ENCODE data around the gene NME9. TPM values are rescaled to one million over a fixed set of nuclear protein-coding genes. Genes with fewer than 3 reads are reported as not detected.

Gene NME9
- total RNA-seq, 1 experiment from 2014 or later, result not detected

GRCh38 chr3:138376663-138377062 is 47.0 kb upstream of the NME9 start:
- in situ Hi-C loops (cut with HindIII; ENCODE audit: low pct_unique_long_range_greater_than_20kb, low sequenced_read_pairs) (no loop called here), intact Hi-C loops (cut with micrococcal nuclease; ENCODE audit: unreplicated experiment) (no loop called here)
- Histone ChIP-seq H3K4me1 (ENCODE audit: control insufficient read depth, insufficient read depth, low read length) (no peaks in the 10 kb centered on the region), H3K9me3 (ENCODE audit: control insufficient read depth, insufficient read depth, low read depth, low read length) (no peaks in the 10 kb centered on the region), H3K27ac (ENCODE audit: low read length) (no peak overlapping the region), H3K36me3 (ENCODE audit: control insufficient read depth, insufficient read depth, low read length) (no peaks in the 10 kb centered on the region), H3K4me3 (ENCODE audit: low read depth in 2 of 2, low read length in 2 of 2) (no peak overlapping the region), H3K27me3 (ENCODE audit: control insufficient read depth, insufficient read depth, low read length) (no peaks in the 10 kb centered on the region)
- DNase-seq (ENCODE audit: low read depth, low spot score) (no peak), ATAC-seq (no peak)
- TF ChIP-seq TCF7L2 (IDR thresholded peaks at IDR 0.05; ENCODE audit: low read depth, low read length) (no peak), POLR2AphosphoS5 (IDR thresholded peaks at IDR 0.05; ENCODE audit: low read depth, low read length) (no peak), REST (IDR thresholded peaks at IDR 0.05; ENCODE audit: insufficient read depth in 1 of 2, low read depth in 2 of 2, low read length in 1 of 2) (no peak), SIN3A (IDR thresholded peaks at IDR 0.05; ENCODE audit: borderline replicate concordance, insufficient read depth, low read depth, low read length) (no peak)
- TF ChIP-seq, protein P1, sequence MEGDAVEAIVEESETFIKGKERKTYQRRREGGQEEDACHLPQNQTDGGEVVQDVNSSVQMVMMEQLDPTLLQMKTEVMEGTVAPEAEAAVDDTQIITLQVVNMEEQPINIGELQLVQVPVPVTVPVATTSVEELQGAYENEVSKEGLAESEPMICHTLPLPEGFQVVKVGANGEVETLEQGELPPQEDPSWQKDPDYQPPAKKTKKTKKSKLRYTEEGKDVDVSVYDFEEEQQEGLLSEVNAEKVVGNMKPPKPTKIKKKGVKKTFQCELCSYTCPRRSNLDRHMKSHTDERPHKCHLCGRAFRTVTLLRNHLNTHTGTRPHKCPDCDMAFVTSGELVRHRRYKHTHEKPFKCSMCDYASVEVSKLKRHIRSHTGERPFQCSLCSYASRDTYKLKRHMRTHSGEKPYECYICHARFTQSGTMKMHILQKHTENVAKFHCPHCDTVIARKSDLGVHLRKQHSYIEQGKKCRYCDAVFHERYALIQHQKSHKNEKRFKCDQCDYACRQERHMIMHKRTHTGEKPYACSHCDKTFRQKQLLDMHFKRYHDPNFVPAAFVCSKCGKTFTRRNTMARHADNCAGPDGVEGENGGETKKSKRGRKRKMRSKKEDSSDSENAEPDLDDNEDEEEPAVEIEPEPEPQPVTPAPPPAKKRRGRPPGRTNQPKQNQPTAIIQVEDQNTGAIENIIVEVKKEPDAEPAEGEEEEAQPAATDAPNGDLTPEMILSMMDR (IDR thresholded peaks at IDR 0.05), result no peak
- BruUV-seq (replicated peaks), result no TSS peak
- ChIA-PET POLR2A (no interaction called here), CTCF (no interaction called here)

DNA sequence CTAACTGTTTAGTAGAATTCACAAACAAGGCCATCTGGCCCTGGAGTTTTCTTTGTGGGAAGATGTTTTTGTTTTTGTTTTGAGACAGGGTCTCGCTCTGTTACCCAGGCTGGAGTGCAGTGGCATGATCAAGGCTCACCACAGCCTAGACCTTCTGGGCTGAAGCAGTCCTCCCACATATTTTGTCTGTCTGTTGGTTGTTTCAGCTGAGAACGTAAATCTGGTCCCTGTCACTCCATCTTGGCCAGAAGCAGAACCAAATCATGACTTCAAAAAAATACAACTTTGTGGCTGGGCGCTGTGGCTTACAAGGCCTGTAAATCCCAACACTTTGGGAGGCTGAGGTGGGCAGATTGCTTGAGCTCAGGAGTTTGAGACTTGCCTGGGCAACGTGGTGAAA is 45.8 kb upstream of the NME9 start:
- no peak for ATAC-seq
- Histone ChIP-seq H3K4me3 (ENCODE audit: low read depth in 2 of 2, low read length in 2 of 2) (no peak overlapping the region), H3K4me1 (ENCODE audit: control insufficient read depth, insufficient read depth, low read length) (no peaks in the 10 kb centered on the region), H3K9me3 (ENCODE audit: control insufficient read depth, insufficient read depth, low read depth, low read length) (no peaks in the 10 kb centered on the region), H3K36me3 (ENCODE audit: control insufficient read depth, insufficient read depth, low read length) (no peaks in the 10 kb centered on the region), H3K27ac (ENCODE audit: low read length) (no peak overlapping the region), H3K27me3 (ENCODE audit: control insufficient read depth, insufficient read depth, low read length) (no peaks in the 10 kb centered on the region; the same call in 1 of the 2 replicates)
- no peak for DNase-seq (ENCODE audit: low read depth, low spot score)
- CTCF ChIA-PET, result no interaction called here
- in situ Hi-C loops (cut with HindIII; ENCODE audit: low pct_unique_long_range_greater_than_20kb, low sequenced_read_pairs), result no loop called here
- BruUV-seq (replicated peaks), result no TSS peak
- no peak for TF ChIP-seq SIN3A (IDR thresholded peaks at IDR 0.05; ENCODE audit: borderline replicate concordance, insufficient read depth, low read depth, low read length)
- TF ChIP-seq POLR2AphosphoS5 (IDR thresholded peaks at IDR 0.05; ENCODE audit: low read depth, low read length), result no peak
- TF ChIP-seq, protein P1 (IDR thresholded peaks at IDR 0.05), result no peak
- no peak for TF ChIP-seq TCF7L2 (IDR thresholded peaks at IDR 0.05; ENCODE audit: low read depth, low read length)
- TF ChIP-seq REST (IDR thresholded peaks at IDR 0.05; ENCODE audit: insufficient read depth in 1 of 2, low read depth in 2 of 2, low read length in 1 of 2), result no peak
- POLR2A ChIA-PET, result no interaction called here
- intact Hi-C loops (cut with micrococcal nuclease; ENCODE audit: unreplicated experiment), result no loop called here

Data from Panc1 (cell line).